KMS-11 (cell line): ENCODE measurements around the gene SUSD2.

Source experiments
- H2AFZ ChIP-seq: fragments of 200-600 bp; sonication (generic); 2 replicates; pipeline ENCODE4 v1.6.1; 2016; ENCODE audit warnings: antibody characterized with exemption, mixed run types, low read depth
- H3K27ac ChIP-seq: fragments of 200-600 bp; sonication (generic); 2 replicates; pipeline ENCODE4 v1.6.1; 2016; ENCODE audit warnings: mild to moderate bottlenecking, mixed run types
- H3K27me3 ChIP-seq: fragments of 200-600 bp; sonication (generic); 2 replicates; pipeline ENCODE4 v1.6.1; 2017; ENCODE audit warnings: mild to moderate bottlenecking, low read depth, mixed run types, moderate library complexity; ENCODE audit not compliant: insufficient read depth
- H3K36me3 ChIP-seq: fragments of 200-600 bp; sonication (generic); 2 replicates; pipeline ENCODE4 v1.6.1; 2017; ENCODE audit warnings: mild to moderate bottlenecking, mixed run types; ENCODE audit not compliant: insufficient read depth
- H3K4me1 ChIP-seq: fragments of 200-600 bp; sonication (generic); 2 replicates; pipeline ENCODE4 v1.6.1; 2016; ENCODE audit warnings: mild to moderate bottlenecking, low read depth, mixed run types; ENCODE audit not compliant: poor library complexity, severe bottlenecking
- H3K4me2 ChIP-seq: fragments of 200-600 bp; sonication (generic); 2 replicates; pipeline ENCODE4 v1.7.0; 2016; ENCODE audit warnings: mild to moderate bottlenecking, mixed run types
- H3K4me3 ChIP-seq: fragments of 200-600 bp; sonication (generic); IDR thresholded peaks from 2 replicates; pipeline ENCODE4 v1.6.1; 2017; ENCODE audit warnings: low read depth, low read length, mixed read lengths; ENCODE audit not compliant: insufficient read depth
- H3K79me2 ChIP-seq: fragments of 200-600 bp; sonication (generic); 2 replicates; pipeline ENCODE4 v1.6.1; 2016; ENCODE audit warnings: low read depth, mixed run types; ENCODE audit not compliant: insufficient read depth
- H3K9ac ChIP-seq: fragments of 200-600 bp; sonication (generic); 2 replicates; pipeline ENCODE4 v1.6.1; 2016; ENCODE audit warnings: mild to moderate bottlenecking, mixed run types
- H4K20me1 ChIP-seq: fragments of 200-600 bp; sonication (generic); 2 replicates; pipeline ENCODE4 v1.6.1; 2016; ENCODE audit warnings: mild to moderate bottlenecking, mixed run types; ENCODE audit not compliant: insufficient read depth
- CTCF ChIP-seq: fragments of 200-600 bp; sonication (generic); conservative IDR thresholded peaks from 2 replicates; pipeline ENCODE4 v1.6.1; 2017; ENCODE audit warnings: low read depth, mild to moderate bottlenecking, antibody characterized with exemption, low read length, moderate library complexity, mixed read lengths

SUSD2 gene

GRCh38 chr22:24162436-24162835, 18.9 kb upstream of the SUSD2 start:
- Histone ChIP-seq H3K4me3 (no peak overlapping the region), H3K79me2 (no peaks in the 10 kb centered on the region), H3K27ac (no peak overlapping the region), H2AFZ (no peak overlapping the region), H3K4me2 (no peak overlapping the region), H3K36me3 (no peaks in the 10 kb centered on the region), H3K27me3 (no peaks in the 10 kb centered on the region), H3K4me1 (peaks cover 4% of the 10 kb centered on the region), H3K9ac (no peak overlapping the region), H4K20me1 (no peaks in the 10 kb centered on the region)
- TF ChIP-seq CTCF = no peak

GRCh38 chr22:24164243-24164642, 17.0 kb upstream of the SUSD2 start:
- H3K27ac ChIP-seq = no peak overlapping the region
- H2AFZ ChIP-seq = no peak overlapping the region
- no peaks in the 10 kb centered on the region for H4K20me1 ChIP-seq
- no peak overlapping the region for H3K4me3 ChIP-seq
- H3K4me2 ChIP-seq = no peak overlapping the region
- H3K36me3 ChIP-seq = no peaks in the 10 kb centered on the region
- H3K4me1 ChIP-seq = no peaks in the 10 kb centered on the region
- no peak for TF ChIP-seq CTCF
- no peaks in the 10 kb centered on the region for H3K27me3 ChIP-seq
- no peaks in the 10 kb centered on the region for H3K79me2 ChIP-seq
- no peak overlapping the region for H3K9ac ChIP-seq

- no peaks in the 10 kb centered on the region for H3K36me3 ChIP-seq
- H4K20me1 ChIP-seq = no peaks in the 10 kb centered on the region
- no peak overlapping the region for H3K27ac ChIP-seq
- no peaks in the 10 kb centered on the region for H3K79me2 ChIP-seq
- H3K9ac ChIP-seq = no peak overlapping the region
- no peak overlapping the region for H3K4me2 ChIP-seq
- H3K27me3 ChIP-seq = no peaks in the 10 kb centered on the region
- H3K4me3 ChIP-seq = no peak overlapping the region
- H3K4me1 ChIP-seq = no peaks in the 10 kb centered on the region
- no peak for TF ChIP-seq CTCF
- H2AFZ ChIP-seq = no peak overlapping the region
These were observed 16.3 kb upstream of the SUSD2 start for GRCh38 chr22:24164940-24165339.

- H3K4me2 ChIP-seq = no peak overlapping the region
- H3K9ac ChIP-seq = no peak overlapping the region
- no peak overlapping the region for H3K27ac ChIP-seq
- TF ChIP-seq CTCF = no peak
- H2AFZ ChIP-seq = no peak overlapping the region
- no peaks in the 10 kb centered on the region for H3K79me2 ChIP-seq
- H3K4me1 ChIP-seq = no peaks in the 10 kb centered on the region
- H4K20me1 ChIP-seq = no peaks in the 10 kb centered on the region
- H3K4me3 ChIP-seq = no peak overlapping the region
- H3K36me3 ChIP-seq = no peaks in the 10 kb centered on the region
- no peaks in the 10 kb centered on the region for H3K27me3 ChIP-seq
These were observed 15.6 kb upstream of the SUSD2 start for GRCh38 chr22:24165673-24166072.

- Histone ChIP-seq H3K79me2 (no peaks in the 10 kb centered on the region), H3K27ac (no peak overlapping the region), H3K4me1 (no peaks in the 10 kb centered on the region), H3K4me3 (no peak overlapping the region), H2AFZ (no peak overlapping the region), H3K36me3 (no peaks in the 10 kb centered on the region), H4K20me1 (no peaks in the 10 kb centered on the region), H3K9ac (no peak overlapping the region), H3K27me3 (no peaks in the 10 kb centered on the region), H3K4me2 (no peak overlapping the region)
- TF ChIP-seq CTCF = no peak
These were observed 14.5 kb upstream of the SUSD2 start for GRCh38 chr22:24166811-24167210.
